ENCODE data around the gene SPECC1.
"Not testable (repeated sequence)": the region's sequence is repeated elsewhere in the genome, so short reads cannot be mapped to it uniquely, and the experiment has no call there.

SPECC1 gene

DNA sequence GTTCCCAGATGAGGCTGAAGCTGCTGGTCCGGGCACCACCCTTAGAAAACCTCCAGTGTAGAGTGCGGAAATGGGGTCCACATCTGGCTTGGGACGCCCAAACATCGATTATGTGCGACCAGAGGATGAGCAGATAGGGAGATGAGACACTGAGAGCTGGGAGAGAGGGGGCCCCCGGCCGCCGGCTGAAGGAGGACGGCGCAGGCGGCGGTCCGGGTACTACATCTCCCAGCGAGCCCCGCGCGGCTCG lies 182 bp upstream of the SPECC1 start:
- no peak for DNase-seq (ENCODE audit: low read depth in 3 of 3, low spot score in 1 of 3)

DNA sequence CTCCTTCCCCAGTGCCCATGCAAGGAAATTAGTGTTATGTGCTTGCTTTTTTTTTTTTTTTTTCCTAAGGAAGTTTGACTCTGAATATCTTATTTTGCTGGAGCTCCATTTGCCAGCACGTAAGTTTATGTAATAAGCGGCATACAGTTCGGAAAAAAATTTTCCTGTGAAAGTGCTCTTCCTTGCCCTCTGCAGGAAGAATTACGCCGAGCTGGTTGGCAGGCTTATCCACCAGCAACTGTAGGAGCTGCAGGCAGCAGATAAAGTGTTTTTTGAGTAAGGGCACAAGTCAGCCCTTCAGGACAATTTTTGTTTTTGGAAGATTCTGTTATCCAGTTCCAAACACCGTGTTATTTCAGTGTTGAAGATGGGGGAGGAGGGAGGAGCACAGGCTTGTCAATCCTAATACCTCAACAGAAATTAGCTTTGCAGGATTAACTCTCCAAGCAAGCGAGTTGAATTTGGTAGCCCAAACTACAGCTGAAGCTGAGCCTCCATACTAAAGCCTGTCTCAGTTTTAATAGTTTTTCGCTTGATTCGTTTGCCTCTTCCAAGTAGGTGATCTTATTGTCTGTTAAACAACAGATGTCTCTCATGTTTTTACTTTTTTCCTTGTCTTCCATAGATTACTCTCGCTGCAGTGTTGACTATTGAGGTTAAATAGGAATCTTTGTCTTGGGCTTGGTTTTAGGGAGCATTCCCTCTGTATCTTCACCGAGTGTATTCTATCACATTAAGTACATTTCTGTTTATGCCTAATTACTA lies 1.1 kb downstream of the SPECC1 start:
- DNase-seq (ENCODE audit: low read depth in 3 of 3, low spot score in 1 of 3) = no peak

DNA sequence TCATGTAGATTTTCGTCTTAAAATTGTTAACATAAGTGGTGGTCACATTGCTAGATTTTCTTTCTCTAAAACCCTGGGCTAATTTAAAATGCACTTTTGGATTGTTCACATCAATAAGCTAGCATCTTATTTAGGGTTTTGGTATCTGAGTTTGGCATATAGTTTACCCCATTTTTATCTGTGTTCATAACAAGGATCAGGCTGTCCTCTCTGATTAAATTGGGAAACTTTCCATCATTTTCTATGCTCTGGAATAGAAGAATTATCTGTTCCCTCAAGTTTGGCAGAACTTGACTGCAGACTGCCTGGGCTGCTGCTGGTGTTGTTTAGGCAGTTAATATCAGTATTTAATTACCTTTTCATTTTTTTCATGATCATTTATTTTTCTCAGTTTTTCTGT lies 1.8 kb downstream of the SPECC1 start:
- DNase-seq (ENCODE audit: low read depth in 3 of 3, low spot score in 1 of 3) = no peak

DNA sequence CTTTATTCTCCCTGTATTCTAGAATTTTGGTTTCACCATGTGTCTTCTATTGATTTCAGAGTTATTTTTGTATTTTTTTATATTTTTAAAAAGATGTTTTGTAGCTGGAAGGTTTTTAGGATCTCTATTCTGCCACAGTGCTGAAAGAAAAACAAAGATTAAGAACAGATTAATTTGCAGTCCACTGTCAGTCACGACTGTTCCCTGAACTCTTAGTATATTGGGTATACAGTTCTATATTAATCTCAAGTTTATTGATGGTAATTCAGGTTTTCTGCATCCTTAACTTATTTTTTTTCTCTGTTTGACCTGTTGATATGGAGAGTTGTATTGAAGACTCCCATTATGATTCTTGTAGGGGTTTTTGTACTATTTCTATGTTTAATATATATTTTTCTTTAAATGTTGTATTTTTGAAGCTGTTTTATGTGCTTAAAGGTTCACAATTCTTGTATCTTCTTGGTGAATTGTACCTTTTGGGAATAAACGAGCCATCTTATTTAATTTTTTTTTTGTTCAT lies 2.9 kb downstream of the SPECC1 start:
- DNase-seq (ENCODE audit: low read depth in 3 of 3, low spot score in 1 of 3) = no peak

DNA sequence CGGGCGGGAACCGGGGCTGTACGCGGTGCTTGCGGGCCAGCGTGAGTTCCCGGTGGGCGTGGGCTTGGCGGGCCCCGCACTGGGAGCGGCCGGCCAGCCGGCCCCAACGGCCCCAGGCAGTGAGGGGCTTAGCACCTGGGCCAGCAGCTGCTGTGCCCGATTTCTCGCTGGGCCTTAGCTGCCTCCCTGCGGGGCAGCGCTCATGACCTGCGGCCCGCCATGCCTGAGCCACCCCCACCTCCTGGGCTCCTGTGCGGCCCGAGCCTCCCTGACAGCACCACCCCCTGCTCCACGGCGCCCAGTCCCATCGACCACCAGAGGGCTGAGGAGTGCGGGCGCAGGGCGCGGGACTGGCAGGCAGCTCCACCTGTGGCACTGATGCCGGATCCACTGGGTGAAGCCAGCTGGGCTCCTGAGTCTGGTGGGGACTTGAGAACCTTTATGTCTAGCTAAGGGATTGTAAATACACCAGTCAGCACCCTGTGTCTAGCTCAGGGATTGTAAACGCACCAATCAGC lies 7.4 kb downstream of the SPECC1 start:
- not testable (repeated sequence) for DNase-seq (ENCODE audit: low read depth in 3 of 3, low spot score in 1 of 3)

DNA sequence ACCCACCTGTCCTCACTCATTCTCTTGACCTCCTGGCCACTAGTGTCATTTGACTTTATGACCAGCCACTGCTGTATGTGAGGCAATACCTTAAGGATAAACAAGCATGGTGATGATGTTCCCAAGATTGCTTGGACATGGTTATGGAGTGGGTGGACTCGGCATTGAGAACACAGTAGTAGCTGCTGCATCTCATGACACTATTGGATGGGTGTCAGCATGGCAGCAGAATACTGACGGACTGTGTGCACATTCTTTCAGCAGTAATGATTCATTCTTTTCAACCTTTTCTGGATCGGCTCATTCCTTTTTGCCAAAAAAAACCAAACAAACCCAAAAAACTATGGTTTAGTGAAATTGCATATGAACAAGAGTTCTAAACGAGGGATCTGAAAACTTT lies 13.5 kb downstream of the SPECC1 start:
- no peak for DNase-seq (ENCODE audit: low read depth in 3 of 3, low spot score in 1 of 3)

DNA sequence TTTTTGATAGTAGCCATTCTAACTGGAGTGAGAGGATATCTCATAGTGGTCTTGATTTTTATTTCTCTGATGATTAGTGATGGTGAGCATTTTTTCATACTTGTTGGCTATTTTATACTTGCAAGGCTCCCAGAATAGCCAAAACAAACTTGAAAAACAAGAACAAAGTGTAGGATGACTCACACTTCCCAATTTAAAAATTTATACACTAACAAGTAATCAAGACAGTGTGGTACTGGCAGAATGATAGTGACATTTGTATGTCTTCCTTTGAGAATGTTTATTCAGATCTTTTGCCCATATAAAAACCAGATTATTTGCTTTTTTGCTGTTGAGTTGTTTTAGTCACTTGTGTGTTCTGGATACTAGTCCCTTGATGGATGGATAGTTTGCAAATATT lies 17.8 kb downstream of the SPECC1 start:
- DNase-seq (ENCODE audit: low read depth in 3 of 3, low spot score in 1 of 3) = no peak

DNA sequence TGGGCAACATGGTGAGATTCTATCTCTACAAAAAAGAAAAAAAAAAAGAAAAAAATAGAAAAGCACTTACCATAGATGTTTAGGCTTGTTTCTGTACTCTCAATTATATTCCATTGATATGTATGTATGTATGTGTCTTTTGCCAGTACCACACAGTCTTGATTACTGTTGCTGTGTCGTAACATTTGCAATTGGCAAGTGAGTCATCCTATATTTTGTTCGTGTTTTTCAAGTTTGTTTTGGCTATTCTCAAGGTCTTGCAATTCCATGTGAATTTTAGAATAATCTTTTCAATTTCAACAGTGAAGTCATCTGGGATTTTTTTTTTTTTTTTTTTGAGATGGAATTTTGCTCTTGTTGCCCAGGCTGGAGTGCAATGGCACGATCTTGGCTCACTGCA lies 19.3 kb downstream of the SPECC1 start:
- no peak for DNase-seq (ENCODE audit: low read depth in 3 of 3, low spot score in 1 of 3)

DNA sequence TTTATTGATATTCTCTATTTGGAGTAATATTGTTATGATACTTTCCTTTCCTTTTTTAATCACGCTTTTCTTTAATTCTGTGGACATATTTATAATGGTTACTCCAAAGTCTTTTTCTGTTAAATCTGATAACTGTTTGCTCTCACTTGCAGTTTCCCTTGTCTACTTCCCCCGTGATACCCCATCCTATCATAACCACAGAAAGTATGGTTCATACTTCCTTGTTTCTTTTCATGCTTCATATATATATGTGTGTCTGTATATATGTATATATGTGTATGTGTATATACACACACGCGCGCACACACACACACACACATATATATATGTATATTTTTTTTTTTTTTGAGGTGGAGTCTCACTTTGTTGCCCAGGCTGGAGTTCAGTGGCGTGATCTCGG lies 23.5 kb downstream of the SPECC1 start:
- DNase-seq (ENCODE audit: low read depth in 3 of 3, low spot score in 1 of 3) = no peak

DNA sequence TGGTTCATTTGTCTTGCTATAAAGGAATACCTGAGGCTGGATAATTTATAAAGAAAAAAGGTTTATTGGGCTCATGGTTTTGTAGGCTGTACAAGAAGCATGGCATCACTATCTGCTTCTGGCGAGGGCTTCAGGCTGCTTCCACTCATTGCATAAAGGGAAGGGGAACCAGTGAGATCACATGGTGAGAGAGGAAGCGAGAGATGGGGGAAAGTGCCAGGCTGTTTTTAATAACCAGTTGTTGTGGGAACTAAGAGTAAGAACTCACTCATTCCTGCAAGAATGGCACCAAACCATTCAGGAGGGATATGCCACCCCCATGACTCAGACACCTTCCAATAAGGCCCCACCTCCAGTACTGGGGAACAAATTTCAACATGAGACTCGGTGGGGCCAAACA lies 24.3 kb downstream of the SPECC1 start:
- no peak for DNase-seq (ENCODE audit: low read depth in 3 of 3, low spot score in 1 of 3)

DNA sequence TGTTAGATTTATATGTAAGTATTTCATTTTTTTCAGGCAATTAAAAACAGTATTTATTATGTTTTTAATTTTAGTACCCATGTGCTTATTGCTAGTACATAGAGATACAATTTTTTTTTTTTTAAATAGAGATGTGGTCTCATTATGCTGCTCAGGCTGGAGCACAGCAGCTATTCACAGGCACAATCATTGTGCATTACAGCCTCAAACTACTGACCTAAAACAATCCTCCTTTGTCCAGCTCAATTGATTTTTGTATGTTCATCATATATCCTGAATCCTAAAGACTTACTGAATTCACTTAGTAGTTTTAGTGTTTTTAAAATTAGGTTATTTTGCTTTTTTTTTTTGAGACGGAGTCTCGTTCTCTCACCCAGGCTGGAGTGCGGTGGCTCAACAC lies 26.3 kb downstream of the SPECC1 start:
- DNase-seq (ENCODE audit: low read depth in 3 of 3, low spot score in 1 of 3) = no peak

DNA sequence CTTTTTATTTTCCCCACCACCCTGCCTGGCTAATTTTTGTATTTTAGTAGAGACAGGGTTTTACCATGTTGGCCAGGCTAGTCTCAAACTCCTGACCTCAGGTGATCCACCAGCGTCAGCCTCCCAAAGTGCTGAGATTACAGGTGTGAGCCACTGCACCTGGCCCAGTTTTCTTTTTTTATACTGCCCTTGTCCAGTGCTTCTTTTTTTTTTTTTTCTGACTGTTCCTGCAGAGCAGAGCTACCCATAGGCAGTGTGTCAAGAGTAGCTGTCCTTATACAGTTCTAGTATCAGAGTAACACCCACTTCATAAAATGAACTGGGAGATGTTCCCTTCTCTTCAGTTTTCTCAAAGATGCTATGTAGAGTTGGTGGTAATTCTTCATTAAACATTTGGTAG lies 28.1 kb downstream of the SPECC1 start:
- DNase-seq (ENCODE audit: low read depth in 3 of 3, low spot score in 1 of 3) = not testable (repeated sequence)

DNA sequence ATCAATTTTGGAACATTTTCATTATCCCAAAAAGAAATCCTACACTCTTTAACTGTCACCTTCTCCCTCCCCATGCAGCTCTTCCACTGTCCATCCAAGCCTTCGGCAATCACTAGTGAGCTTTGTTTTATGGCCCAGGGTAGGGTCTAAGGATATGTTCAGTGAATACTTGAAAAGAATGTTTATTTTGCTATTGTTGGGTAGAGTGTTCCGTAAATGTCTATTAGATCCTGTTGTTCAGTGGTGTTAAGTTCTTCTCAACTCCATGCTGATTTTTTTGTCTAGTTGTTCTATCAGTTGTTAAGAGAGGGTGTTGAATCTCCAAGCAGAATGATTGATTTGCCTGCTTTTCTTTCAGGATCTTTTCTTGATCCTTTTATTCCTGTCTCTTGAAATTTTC lies 29.9 kb downstream of the SPECC1 start:
- no peak for DNase-seq (ENCODE audit: low read depth in 3 of 3, low spot score in 1 of 3)

DNA sequence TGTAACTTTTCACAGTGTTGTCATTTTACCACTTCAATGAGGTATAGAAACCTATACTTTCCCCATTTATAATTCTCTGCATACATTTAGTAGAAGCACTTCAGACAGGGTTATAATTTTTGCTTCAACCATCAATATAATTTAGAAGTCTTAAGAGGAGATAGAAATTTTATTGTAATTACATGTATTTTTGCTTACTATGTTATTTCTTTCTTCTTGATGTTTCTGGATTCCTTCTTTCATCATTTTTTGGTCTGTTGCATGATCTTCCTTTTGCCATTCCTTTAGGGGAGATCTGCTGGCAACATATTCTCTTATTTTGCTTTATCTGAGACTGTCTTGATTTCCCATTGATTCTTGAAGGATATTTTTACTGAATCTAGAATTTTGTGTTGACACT lies 31.1 kb downstream of the SPECC1 start:
- no peak for DNase-seq (ENCODE audit: low read depth in 3 of 3, low spot score in 1 of 3)

DNA sequence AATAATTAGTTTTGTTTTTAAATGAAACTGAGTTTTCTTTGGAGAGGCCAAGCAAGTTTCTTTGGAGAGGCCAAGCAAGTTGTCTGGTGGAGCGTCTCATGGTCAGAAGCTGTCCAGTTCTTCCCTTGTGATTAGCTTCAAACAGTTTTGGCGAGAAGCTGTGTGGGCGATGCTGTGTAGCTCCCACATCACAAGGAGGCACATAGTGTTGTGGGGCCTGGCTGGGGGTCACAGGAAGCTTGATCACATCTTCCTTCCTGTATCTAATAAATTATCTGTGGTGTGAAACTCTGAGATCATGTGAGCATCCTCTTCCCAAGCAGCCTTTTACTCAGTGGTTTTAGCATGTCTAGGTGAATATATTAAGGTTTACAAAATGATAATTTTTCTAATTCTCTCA lies 33.9 kb downstream of the SPECC1 start:
- no peak for DNase-seq (ENCODE audit: low read depth in 3 of 3, low spot score in 1 of 3)

DNA sequence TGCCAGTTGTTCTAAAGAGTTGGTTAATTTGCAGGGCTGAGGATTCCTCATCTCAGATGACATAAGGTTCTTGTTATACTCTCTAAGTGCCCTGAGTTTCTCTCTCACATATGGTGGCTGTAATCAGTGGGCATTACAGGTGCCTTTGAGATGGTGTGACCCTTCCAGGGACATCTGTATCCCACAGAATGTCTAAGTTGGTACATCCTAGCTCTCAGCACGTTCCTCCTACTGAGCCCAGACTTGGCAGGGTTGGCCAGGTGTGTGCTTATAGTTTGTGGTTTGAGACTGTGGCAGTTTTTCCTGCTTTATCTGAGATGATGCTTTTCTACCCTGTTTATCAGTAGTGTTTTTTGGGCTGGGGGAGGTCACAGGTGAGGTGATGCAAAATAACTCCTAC lies 36.3 kb downstream of the SPECC1 start:
- no peak for DNase-seq (ENCODE audit: low read depth in 3 of 3, low spot score in 1 of 3)

DNA sequence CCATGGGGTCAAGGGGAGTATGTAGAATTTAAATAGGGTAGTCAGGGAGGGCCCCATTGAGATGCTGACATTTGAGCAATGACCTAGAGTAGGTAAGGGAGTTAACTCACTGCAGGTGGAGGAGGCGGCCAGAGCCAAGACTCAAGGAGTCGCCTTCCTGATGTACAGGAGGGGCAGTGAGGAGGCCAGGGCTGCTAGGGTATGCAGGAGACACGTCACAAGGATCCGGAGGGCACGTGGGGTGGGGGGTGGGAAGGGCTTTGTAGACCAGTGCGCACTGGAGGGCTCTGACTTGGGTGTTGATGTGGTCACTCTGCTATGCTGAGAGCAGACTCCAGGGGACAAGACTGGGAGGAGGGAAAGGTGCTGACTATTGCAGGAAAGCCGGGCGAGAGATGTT lies 37.5 kb downstream of the SPECC1 start:
- no peak for DNase-seq (ENCODE audit: low read depth in 3 of 3, low spot score in 1 of 3)

DNA sequence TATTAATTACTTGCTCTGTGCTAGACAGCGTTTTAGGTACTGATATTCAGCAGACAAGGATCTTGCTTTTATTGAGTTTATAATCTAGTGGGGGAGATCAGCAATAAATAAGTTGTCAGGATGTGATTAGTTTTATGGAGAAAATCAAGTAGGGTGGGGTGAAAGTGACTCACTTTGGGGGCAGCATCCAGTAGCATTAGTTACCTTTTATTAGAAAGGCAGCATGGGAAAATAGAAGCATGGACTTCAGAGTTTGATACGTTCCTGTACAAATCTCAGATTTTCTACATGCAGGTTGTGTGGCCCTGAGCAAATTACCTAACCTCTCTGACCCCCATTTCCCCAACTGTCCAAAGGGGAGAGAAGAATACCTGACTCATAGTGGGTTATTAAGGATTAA lies 42.5 kb downstream of the SPECC1 start:
- no peak for DNase-seq (ENCODE audit: low read depth in 3 of 3, low spot score in 1 of 3)

DNA sequence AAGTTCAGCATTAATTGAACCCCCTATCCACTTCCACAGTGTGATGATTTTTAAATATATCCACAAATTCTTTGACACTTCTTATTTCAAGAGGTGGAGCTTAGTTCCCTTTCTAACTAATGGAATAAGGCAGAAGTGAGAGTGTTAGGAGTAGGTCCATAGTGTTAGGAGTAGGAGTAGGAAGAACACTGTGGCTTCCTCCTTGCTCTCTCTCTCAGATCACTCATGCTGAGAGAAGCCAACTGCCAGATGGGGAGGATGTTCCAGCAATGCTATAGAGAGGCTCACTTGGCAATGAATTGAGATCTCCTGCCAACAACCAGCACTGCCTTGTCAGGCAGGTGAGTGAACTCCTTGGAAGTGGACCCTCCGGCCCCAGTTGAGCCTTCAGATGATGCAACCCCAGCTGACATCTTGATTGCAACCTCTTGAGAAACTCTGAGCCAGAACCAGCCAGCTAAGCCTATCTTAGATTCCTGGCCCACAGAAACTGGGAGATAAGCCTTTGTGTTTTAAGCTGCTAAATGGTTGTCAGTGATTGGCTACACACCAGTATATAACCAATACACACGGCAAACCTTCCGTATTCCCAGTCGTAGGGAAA lies 44.3 kb downstream of the SPECC1 start:
- no peak for DNase-seq (ENCODE audit: low read depth in 3 of 3, low spot score in 1 of 3)

DNA sequence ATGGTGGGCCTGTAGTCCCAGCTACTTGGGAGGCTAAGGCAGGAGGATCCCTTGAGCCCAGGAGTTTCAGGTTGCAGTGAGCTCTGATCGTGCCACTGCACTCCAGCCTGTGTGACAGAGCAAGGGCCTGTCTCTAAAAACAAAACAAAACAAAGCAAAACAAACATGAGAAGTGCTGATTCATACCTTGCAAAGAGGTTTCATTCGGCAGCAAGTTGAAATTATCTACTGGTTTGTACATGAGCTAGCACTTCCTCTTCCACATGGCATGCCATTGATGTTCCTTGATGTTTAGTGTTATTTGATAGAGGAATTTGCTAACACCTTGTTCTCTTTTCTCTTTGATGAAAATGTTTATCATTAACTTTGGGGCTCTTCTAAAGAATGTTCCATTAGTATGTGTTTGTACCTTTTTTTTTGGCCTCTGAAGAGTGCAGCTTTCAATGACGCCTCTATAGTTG lies 50.6 kb downstream of the SPECC1 start:
- no peak for DNase-seq (ENCODE audit: low read depth in 3 of 3, low spot score in 1 of 3)

DNA sequence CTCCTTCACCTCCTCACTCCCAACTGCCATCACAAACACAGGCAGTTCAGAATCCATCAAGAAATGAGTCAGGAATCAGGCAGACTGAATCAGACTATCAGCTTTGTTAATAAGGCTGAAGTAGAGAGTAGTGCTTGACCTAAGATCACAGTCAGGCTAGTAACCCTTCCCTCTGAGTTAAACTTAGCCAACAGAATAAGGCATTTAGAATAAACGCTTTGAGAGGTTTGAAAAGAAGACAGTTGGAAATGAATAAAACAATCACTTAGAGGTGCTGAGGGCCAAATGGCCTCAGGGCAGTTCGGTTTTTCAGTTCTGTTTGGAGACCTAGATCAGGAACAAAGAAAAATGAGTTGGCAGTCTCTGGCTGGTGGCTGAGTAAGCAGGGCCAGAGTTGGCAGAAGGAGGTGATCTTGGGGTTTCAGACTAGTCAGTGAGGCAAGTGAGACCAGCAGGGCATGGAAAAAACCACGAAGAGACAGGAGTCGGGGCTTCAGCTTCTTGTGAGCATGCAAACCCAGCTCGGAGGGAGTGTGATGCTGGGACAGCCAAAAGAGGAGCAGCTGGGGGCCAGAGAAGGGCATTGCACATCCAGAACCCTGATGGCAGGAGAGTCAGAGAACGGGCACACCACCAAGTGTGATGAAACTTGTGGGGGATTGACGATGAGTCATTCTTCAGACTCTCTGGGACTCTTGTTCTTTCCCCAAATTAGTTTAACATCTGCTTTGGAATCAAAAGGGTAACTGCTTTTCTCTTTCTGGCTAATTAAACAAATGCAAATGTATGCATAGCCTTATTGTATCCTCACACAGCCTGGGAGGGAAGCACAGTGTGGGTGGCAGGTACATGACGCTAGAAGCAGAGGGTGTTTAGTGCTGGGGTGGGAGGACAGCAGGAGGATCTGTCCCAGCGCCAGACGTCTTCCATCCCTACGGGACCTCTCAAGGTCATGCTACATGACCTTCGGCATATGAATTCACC lies 54.8 kb downstream of the SPECC1 start:
- no peak for DNase-seq (ENCODE audit: low read depth in 3 of 3, low spot score in 1 of 3)

DNA sequence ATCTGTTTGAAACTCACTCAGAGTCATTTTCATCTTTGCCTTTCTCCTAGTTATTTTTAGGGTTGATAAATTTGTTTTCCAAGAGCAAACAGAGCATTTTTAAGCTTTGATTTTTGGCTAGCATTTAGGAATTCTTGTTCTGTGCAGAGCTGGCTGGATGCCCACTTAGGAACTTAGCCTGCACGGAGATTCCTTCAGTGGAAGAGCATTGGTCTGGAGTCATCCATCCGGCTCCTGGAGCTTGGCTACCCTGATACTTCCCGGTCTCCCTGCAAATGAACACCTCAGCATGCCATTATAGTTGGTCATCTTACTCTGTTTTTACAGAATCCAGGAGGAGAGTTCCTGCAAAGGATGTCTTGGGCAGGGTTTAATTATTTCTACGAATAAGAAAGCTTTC lies 57.1 kb downstream of the SPECC1 start:
- no peak for DNase-seq (ENCODE audit: low read depth in 3 of 3, low spot score in 1 of 3)

All from stimulated activated CD4-positive, alpha-beta T cell treated with anti-CD3 and anti-CD28 coated beads, TNF-alpha, amount 100 ng/mL, for 1 hour (primary cell).